Measurements from ENCODE around the gene PRPF19. TPM values are rescaled to one million over a fixed set of nuclear protein-coding genes. Genes with fewer than 3 reads are reported as not detected.

The PRPF19 gene
- total RNA-seq, 2 donors from 2014 or later, result 22.1 to 27.0 TPM

DNA sequence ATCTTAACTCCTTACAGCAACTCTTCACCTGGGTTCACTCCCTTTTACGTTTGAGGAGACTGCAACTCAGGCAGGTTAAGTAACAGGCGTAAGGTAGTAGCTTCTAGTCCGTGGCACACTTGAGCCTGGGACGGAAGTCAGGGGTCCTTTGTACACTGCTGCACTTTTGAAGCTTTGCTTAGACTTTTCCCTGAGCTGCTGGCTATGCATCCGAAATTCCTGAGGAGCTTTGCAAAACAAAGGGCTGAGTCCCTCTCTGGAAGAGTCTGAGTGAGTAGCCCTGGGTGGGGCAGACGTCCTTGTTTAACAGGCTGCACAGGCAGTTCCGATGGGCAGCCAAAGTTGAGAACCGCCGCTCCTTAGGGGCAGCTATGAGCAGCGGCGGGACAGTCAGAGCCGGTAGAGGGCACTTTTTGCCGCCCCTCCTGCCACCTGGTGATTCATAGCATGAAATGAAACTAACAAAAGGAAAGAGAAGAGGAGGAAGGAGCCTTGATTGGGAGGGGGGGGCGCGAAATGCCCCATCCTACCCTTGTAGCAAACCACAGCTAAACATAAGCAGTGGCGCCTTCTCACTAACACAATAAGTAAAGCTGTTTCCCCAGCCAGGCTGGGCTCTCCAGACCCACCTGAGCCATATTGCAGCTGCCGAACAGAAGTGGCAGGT lies 9.0 kb upstream of the PRPF19 start:
- DNase-seq (peak; percentile 50 to 68 (median 66)), ATAC-seq (peak; percentile 14)
- peaks cover 39% of the 10 kb centered on the region for H3K4me1 ChIP-seq

DNA sequence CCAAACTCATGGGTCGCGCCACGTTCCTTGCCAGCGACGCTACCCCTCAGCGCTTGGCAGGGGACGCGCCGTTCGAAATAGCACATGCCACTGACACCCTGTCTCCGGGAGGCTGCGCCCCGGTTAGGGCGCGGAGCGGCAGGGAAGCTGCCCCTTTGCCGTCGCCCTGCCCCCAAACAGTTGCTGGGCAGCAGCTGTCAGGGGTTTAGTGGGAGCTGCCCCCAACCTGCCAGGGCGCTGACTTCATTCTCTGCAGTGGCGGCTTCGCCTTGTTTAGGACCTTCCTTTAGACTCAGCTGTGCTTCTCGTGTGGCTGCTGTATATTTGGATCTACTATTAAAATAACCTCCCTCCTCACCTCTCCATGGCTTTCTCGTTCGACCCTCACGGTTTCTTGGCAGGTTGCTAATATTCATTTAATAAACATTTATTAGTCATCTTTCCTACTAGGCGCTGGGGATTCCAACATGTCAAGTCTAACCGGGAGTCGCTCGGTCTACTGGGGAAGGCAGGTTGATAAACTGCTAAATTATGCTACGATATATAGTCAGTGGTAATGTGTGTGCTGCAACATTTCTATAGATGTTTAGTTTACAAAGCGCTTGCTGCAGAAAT lies 8.4 kb upstream of the PRPF19 start:
- TF ChIP-seq, protein P1, sequence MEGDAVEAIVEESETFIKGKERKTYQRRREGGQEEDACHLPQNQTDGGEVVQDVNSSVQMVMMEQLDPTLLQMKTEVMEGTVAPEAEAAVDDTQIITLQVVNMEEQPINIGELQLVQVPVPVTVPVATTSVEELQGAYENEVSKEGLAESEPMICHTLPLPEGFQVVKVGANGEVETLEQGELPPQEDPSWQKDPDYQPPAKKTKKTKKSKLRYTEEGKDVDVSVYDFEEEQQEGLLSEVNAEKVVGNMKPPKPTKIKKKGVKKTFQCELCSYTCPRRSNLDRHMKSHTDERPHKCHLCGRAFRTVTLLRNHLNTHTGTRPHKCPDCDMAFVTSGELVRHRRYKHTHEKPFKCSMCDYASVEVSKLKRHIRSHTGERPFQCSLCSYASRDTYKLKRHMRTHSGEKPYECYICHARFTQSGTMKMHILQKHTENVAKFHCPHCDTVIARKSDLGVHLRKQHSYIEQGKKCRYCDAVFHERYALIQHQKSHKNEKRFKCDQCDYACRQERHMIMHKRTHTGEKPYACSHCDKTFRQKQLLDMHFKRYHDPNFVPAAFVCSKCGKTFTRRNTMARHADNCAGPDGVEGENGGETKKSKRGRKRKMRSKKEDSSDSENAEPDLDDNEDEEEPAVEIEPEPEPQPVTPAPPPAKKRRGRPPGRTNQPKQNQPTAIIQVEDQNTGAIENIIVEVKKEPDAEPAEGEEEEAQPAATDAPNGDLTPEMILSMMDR (IDR thresholded peaks at IDR 0.05), result no peak
- TF ChIP-seq POLR2A (IDR thresholded peaks at IDR 0.05), result no peak
- peak overlapping the region; percentile 77 to 79 for H3K4me3 ChIP-seq
- H3K27ac ChIP-seq, result peak overlapping the region; percentile 68 to 92 (median 86)
- no peaks in the 10 kb centered on the region for H3K36me3 ChIP-seq (replicated peaks in 1 of 2; ENCODE audit: insufficient read depth in 1 of 2, low read depth in 2 of 2)
- no peaks in the 10 kb centered on the region for H3K9me3 ChIP-seq
- no peaks in the 10 kb centered on the region for H3K27me3 ChIP-seq
- ATAC-seq (peak; percentile 42), DNase-seq (peak in 3 of 4 donors; percentile 32 to 50 (median 38))
- H3K4me1 ChIP-seq, result peaks cover 39% of the 10 kb centered on the region
- intact Hi-C loops (cut with DNase I), result no loop called here
- WGBS, 2 donors, result 1% methylated on average over 13 to 30 of the region's 31 CpGs

More for the DNA sequence above, 9.0 kb upstream of the PRPF19 start:
- peak overlapping the region in 1 of 2 donors; percentile 8 for H3K4me3 ChIP-seq
- H3K27me3 ChIP-seq, result no peaks in the 10 kb centered on the region
- peaks cover 1 to 5% of the 10 kb centered on the region in 2 donors for H3K36me3 ChIP-seq (replicated peaks in 1 of 2; ENCODE audit: insufficient read depth in 1 of 2, low read depth in 2 of 2)
- 7 to 8% methylated on average over 17 of the region's 17 CpGs for WGBS, 2 donors
- TF ChIP-seq, protein P1 (IDR thresholded peaks at IDR 0.05), result peak in 3 of 7 experiments; percentile 21 to 31 (median 24)
- no peak for TF ChIP-seq POLR2A (IDR thresholded peaks at IDR 0.05)
- no peaks in the 10 kb centered on the region for H3K9me3 ChIP-seq
- H3K27ac ChIP-seq, result peak overlapping the region; percentile 50 to 92 (median 86)
- intact Hi-C loops (cut with DNase I), result no loop called here

DNA sequence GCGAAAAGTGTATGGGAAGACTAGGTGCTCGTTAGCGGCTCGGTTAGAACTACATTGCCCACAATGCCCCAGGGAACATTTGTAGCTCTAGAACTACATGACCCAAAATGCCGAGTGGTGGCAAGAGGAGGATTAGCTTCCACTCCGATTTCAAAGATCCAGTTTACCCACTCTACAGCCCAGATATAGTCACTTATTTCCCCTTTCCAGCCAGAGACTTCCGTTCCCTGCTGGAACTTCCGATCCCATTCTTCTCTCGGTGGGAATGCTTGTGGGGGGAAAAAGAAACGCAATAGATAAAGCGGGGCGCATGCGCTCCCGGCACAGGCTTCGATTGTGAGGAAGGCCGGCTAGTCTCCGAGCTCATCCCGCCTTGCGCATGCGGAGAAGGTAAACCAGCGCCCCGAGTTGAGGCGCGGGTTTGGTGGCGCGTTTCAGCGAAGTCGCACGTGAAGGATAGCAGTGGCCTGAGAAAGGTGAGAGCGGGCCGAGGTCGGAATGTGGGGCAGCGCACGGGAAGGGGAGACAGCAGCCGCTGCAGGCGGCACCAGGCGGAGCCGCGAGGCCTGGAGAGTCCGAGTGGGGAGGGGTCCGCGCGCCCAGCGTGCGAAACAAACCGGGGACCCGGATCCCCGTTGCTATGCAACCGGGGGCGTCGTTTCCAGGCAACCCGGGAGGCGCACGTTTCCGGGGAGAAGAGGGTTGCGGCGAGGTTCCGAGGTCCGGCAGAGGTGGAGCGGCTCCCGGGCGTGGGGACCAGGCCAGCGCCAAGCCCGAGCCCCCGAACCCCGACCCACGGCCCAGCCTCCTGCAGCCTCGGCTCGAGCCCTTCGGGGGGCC lies 7.6 kb upstream of the PRPF19 start, which contains the start of gene TMEM109:
Gene TMEM109, plus strand, starts transcription at position 366 of the 840 bp plus-strand sequence. CDS start 5,536 bp downstream, outside the sequence.
- 1% methylated on average over 34 to 68 of the region's 70 CpGs for WGBS, 2 donors
- peak; percentile 85 for ATAC-seq
- TF ChIP-seq, protein P1 (IDR thresholded peaks at IDR 0.05), result peak in 3 of 7 experiments; percentile 24 to 30 (median 28)
- peak in 2 of 3 donors; percentile 67 to 72 for TF ChIP-seq POLR2A (IDR thresholded peaks at IDR 0.05)

DNA sequence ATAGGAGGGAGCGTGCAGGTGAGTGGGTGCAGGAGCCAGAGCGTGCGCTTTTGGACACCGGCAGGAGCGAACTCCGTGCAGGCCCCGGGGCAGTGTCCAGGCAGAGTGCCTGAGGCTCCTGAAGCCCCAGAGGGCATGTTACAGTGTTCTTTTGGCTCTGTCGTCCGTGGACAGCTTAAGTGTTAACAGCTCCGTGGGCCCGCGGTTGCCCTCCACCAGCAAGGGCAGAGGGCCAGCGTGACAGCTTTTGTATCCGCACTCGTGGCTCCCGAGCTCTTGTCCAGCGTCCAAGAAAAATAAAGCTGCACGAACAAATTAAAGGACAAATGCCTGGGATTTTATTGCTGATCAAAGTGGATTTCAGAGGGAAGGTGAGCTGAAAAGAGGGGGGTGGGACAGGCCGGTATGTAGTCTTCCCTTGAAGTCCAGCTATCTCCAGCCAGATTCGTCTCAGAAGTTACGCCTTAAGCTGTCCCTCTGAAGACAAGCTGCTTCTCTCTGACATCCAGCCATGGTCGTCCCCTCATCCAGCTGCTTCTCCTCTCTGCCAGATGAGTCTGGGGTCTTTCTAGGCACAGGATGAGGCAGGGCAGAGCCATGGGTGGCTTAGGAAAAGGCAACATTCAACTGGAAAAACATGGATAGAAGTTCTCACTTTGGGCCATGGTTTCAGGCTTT lies 6.6 kb upstream of the PRPF19 start:
- no peak for TF ChIP-seq POLR2A (IDR thresholded peaks at IDR 0.05)
- TF ChIP-seq, protein P1 (IDR thresholded peaks at IDR 0.05), result no peak
- Histone ChIP-seq H3K9me3 (no peaks in the 10 kb centered on the region), H3K4me3 (no peak overlapping the region), H3K27ac (peak overlapping the region in 3 of 4 donors; percentile 83 to 92 (median 90)), H3K4me1 (peaks cover 30% of the 10 kb centered on the region), H3K36me3 (replicated peaks in 1 of 2; ENCODE audit: insufficient read depth in 1 of 2, low read depth in 2 of 2) (no peaks in the 10 kb centered on the region), H3K27me3 (no peaks in the 10 kb centered on the region)
- intact Hi-C loops (cut with DNase I), result no loop called here
- DNase-seq (no peak), ATAC-seq (no peak)
- 57 to 58% methylated on average over 14 to 22 of the region's 22 CpGs for WGBS, 2 donors

More for the DNA sequence above, 7.6 kb upstream of the PRPF19 start, which contains the start of gene TMEM109:
- intact Hi-C loops (cut with DNase I), result no loop called here
- Histone ChIP-seq H3K27me3 (no peaks in the 10 kb centered on the region), H3K4me1 (peaks cover 39% of the 10 kb centered on the region), H3K36me3 (replicated peaks in 1 of 2; ENCODE audit: insufficient read depth in 1 of 2, low read depth in 2 of 2) (no peaks in the 10 kb centered on the region), H3K9me3 (no peaks in the 10 kb centered on the region), H3K4me3 (peak within 1 kb of the TSS; percentile 77 to 79), H3K27ac (peak within 1 kb of the TSS; percentile 68 to 92 (median 86))
- DNase-seq, result peak; percentile 81 to 90 (median 90)
